H4 (cell line): ENCODE data around the gene SLC29A1. TPM values are rescaled to one million over a fixed set of nuclear protein-coding genes. Genes with fewer than 3 reads are reported as not detected.
"Not testable (repeated sequence)": the region's sequence is repeated elsewhere in the genome, so short reads cannot be mapped to it uniquely, and the experiment has no call there.

ENCODE experiments used
- DNase-seq: peaks from one replicate; pipeline ENCODE4 v3.0.0-alpha.2; 2015; ENCODE audit warnings: low spot score
- total RNA-seq: library from RNA; depleted of rRNA; stranded (reverse); fragments of >200 nt; shearing (Covaris generic); gene quantifications from 2 replicates; pipeline ENCODE4 v1.2.3, GENCODE V29; 2014

Gene SLC29A1
- total RNA-seq, 1 experiment from 2014 or later: 33.8 TPM

- DNase-seq: no peak
Measured at GRCh38 chr6:44194326-44194725, 29.1 kb upstream of the SLC29A1 start.

DNA sequence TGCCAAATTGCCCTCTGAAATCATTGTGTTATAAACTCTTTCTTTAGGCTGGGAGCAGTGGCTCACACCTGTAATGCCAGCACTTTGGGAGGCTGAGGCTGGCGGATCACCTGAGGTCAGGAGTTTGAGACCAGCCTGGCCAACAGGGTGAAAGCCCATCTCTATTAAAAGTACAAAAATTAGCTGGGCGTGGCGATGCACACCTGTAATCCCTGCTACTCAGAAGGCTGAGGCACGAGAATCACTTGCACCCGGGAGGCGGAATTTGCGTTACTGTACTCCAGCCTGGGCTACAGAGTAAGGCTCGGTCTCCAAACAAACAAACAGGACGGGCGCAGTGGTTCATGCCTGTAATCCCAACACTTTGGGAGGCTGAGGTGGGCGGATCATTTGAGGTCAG is 27.0 kb upstream of the SLC29A1 start:
- not testable (repeated sequence) for DNase-seq

- no peak for DNase-seq
Measured at GRCh38 chr6:44198684-44199083, 24.7 kb upstream of the SLC29A1 start.

- DNase-seq: no peak
Measured at GRCh38 chr6:44199883-44200282, 23.5 kb upstream of the SLC29A1 start.

- DNase-seq: no peak
Measured at GRCh38 chr6:44201200-44201599, 22.2 kb upstream of the SLC29A1 start.

- DNase-seq: no peak
Measured at GRCh38 chr6:44201638-44202303, 21.6 kb upstream of the SLC29A1 start.

DNA sequence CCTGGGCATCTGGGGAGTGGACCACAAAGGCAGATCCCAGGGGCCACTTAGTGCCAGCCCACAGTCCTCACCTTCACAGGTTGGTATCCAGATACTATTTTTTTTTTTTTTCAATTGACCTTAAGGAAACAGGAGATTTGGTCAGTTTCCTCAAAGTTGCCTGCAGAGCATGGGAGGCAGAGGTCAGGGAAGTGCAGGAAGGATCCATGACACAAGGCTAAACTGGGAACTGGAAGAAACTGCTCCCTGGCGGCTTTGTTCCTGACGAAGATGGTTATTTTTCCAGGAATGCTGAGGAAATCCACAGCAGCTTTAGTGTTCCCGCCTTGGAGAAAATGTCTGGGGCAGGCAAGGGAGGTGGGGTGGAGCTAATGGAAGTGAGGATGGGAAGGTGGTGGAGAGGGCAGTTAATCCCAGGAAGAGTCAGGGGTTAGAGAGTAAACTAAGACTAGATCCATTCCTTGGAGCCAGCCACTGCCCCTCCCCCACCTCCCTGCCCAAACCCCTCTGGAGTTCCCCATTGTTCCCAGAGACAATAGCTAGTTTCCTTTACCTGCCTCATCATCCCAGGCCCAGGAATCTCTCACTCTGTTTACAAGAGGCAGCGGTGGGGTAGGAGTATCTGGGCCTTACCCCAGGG is 20.9 kb upstream of the SLC29A1 start:
- DNase-seq: no peak

- DNase-seq: no peak
Measured at GRCh38 chr6:44202972-44203750, 20.2 kb upstream of the SLC29A1 start.

GRCh38 chr6:44203955-44204354 is 19.4 kb upstream of the SLC29A1 start:
- DNase-seq: no peak

DNA sequence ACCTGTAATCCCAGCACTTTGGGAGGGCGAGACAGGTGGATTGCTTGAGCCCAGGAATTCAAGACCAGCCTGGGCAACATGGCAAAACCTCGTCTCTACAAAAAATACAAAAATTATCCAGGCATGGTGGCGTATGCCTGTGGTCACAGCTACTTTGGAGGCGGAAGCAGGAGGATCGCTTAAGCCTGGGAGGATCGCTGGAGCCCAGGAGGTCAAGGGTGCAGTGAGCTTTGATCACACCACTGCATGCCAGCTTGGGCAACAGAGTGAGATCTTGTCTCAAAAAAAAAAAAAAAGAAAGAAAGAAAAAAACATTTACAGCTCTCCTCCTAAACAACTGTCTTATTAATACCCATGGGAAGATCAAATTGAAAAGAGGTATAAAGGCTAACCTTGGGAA is 15.4 kb upstream of the SLC29A1 start:
- DNase-seq: no peak

- DNase-seq: no peak
Measured at GRCh38 chr6:44211284-44211683, 12.1 kb upstream of the SLC29A1 start.

DNA sequence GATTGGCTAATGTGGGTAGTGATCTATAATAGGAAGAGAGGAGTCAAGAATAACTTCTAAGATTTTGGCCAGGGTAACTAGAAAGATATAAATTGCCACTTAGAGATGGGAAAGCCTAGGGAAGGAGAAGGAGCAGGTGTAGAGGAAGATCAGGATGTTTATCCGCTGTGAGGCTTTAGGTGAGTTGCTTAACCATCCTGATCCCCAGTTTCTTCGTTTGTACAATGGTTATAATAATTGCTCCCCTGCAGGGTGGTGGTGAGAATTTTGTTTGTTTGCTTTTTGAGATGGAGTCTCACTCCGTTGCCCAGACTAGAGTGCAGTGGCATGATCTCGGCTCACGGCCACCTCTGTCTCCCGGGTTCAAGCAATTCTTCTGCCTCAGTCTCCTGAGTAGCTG is 9.1 kb upstream of the SLC29A1 start:
- no peak for DNase-seq

DNA sequence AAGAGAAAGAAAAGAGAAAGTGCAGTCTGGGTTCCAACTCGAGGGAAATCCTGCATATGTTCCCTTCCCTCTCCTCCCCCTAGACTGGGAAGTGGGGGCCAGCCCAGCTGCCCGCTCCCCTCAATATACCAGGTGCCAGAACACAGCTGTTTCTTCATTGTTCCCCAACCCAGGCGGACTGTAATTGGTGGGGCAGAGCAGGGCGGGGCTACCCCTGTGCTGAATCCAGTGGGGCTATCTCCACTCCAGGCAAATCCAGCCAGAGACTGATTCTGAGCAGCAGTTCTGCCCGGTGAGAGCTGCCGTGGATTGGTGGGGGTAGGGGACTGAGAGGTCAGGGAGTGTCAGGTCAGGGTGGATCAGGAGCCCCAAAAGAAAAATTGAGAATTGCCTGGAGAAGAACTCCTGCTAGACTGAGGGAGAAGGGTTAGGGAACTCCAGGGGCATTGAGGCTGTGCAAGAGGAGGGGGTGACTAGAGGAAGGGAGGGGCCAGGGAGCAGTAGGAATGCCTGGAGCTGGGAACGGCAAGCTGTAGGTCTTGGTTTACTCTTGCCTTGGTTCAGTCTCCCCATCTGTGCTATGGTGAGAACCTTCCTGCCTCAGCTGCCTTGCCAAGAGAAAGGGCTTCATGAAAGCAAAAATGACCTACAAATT is 6.6 kb upstream of the SLC29A1 start, which contains the start of gene MYMX:
Gene MYMX (plus strand): TSS at position 250 of the 655 bp plus-strand sequence. CDS start 546 bp downstream, outside the sequence.
- DNase-seq: no peak

DNA sequence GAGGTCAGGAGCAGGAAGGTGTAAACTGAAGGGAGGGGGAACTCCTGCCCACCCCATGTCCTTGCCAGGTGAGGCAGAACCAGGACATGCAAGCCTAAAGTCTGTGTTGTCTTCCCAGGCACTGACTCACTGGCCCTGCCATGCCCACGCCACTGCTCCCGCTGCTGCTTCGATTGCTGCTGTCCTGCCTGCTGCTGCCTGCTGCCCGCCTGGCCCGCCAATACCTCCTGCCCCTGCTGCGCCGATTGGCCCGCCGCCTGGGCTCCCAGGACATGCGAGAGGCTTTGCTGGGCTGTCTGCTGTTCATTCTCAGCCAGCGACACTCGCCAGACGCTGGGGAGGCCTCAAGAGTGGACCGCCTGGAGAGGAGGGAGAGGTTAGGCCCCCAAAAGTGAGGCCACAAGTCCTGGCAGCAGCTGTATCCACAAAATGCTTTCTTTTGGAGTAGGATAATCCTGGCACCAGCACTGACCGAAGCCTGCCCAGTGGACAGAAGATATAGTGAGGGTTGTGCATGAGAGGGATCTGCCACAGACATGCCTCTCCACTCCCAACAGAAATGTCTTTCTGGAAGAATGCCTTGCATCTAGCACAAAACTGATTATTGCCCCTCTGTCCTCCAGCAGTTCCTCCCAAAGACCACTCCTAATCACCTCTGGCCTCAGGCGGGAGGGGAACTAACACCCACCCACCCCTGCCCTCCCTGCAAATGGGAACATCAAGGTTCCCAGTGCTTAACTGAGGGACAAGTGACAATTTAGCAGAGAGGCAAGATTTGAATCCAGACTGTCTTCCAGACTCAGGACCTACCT is 5.9 kb upstream of the SLC29A1 start:
- no peak for DNase-seq

DNA sequence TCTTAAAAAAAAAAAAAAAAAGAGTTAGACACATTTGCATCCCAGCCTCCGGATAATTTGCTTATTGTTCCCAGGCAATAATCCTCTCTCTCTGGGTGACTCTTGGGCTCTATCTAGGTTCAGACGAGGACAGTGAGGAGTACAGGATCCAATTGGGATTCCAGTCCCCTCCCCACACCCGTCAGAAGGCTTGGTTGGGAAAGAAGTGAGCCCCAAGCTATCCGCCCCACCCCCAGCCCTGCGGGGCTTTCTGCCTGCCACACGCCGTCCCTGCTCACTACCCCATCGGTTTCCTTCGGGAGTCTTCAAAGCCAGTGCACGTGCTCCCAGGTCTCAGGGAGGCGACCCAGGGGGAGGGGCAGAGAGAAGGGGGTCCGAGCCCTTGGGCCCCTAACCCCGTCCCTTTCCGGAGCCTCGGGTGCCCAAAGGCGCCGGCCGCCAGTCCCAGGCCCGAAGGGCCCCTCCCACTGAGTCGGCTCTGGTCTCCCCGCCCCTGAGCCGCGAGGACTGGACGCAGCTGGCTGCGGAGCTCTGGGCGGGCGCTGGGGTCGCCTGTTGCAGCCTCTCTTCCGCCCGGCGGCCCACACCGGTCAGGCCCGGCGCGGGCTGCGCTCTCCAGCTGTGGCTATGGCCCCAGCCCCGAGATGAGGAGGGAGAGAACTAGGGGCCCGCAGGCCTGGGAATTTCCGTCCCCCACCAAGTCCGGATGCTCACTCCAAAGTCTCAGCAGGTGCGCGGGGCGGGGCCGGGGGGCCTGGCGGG is 4.2 kb upstream of the SLC29A1 start:
- DNase-seq: no peak

GRCh38 chr6:44219815-44220784 is 3.3 kb upstream of the SLC29A1 start:
- no peak for DNase-seq

DNA sequence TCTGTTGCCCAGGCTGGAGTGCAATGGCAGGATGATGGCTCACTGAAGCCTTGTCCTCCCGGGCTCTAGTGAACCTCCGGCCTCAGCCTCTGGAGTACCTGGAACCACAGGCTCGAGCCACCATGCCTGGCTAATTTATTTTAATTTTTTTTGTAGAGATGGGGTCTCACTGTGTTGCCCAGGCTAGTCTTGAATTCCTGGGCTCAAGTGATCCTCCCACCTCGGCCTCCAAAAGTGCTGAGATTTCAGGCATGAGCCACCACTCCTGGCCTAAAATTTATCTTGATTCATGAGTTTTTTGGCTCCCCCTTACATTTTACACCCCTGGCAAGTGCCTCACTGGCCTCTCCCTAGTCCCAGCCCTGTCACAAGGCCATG is 2.5 kb upstream of the SLC29A1 start:
- no peak for DNase-seq

GRCh38 chr6:44221291-44221960 is 2.0 kb upstream of the SLC29A1 start:
- DNase-seq: peak; percentile 93

GRCh38 chr6:44221961-44222335 is 1.4 kb upstream of the SLC29A1 start:
- DNase-seq: no peak
